ENCODE data around the gene BRD3OS.

The BRD3OS gene

DNA sequence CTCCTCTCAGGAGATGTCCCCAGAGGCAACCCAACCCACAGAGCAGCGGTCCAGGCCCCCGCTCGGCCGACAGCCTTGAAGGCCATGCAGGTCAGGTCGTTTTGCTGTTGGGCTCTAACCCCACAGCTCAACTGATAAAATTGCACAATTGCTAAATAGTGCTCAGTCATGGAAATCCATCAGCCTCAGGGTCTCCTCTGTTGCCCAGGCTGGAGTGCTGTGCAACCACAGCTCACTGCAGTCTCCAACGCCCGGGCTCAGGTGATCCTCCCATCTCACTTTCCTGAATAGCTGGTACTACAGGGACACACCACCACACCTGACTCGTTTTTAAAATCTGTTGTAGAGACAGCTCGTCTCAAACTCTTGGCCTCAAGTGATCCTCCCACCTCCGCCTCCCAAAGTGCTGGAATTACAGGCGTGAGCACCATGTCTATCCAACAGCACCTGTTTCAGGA lies 18.3 kb downstream of the BRD3OS start:
- no peak for DNase-seq (ENCODE audit: extremely low read depth, insufficient read length)
- TF ChIP-seq, protein P1, sequence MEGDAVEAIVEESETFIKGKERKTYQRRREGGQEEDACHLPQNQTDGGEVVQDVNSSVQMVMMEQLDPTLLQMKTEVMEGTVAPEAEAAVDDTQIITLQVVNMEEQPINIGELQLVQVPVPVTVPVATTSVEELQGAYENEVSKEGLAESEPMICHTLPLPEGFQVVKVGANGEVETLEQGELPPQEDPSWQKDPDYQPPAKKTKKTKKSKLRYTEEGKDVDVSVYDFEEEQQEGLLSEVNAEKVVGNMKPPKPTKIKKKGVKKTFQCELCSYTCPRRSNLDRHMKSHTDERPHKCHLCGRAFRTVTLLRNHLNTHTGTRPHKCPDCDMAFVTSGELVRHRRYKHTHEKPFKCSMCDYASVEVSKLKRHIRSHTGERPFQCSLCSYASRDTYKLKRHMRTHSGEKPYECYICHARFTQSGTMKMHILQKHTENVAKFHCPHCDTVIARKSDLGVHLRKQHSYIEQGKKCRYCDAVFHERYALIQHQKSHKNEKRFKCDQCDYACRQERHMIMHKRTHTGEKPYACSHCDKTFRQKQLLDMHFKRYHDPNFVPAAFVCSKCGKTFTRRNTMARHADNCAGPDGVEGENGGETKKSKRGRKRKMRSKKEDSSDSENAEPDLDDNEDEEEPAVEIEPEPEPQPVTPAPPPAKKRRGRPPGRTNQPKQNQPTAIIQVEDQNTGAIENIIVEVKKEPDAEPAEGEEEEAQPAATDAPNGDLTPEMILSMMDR (IDR thresholded peaks at IDR 0.05; ENCODE audit: insufficient read depth, low read length, poor library complexity, severe bottlenecking) = no peak
- Histone ChIP-seq H3K27me3 (replicated peaks; ENCODE audit: control insufficient read depth, insufficient read depth, low read length) (no peaks in the 10 kb centered on the region), H3K36me3 (ENCODE audit: control insufficient read depth, insufficient read depth, low read length) (peaks cover 14% of the 10 kb centered on the region), H3K4me3 (replicated peaks; ENCODE audit: low read depth, low read length) (no peak overlapping the region)

DNA sequence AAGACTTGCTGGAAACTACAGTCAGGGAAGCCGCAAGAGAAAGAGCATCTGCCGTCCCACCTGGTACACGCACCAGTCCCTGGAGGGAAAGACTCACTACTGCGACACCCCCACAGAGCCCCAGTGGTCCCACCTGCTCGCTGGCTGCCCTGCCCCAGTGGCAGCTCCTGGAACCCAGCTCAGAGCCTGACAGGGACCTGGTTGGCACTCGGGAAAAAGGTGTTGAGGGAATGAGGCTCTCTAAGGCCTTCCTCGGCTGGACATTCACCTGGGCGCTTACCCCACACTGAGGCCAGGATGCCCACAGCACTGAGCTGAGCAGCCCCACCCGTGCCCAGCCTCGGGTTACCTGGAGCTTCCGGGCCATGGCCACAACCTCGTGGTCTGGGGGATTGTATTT lies 19.7 kb downstream of the BRD3OS start:
- Histone ChIP-seq H3K4me3 (replicated peaks; ENCODE audit: low read depth, low read length) (no peak overlapping the region), H3K36me3 (ENCODE audit: control insufficient read depth, insufficient read depth, low read length) (peaks cover 16% of the 10 kb centered on the region), H3K27me3 (replicated peaks; ENCODE audit: control insufficient read depth, insufficient read depth, low read length) (no peaks in the 10 kb centered on the region)
- no peak for DNase-seq (ENCODE audit: extremely low read depth, insufficient read length)
- TF ChIP-seq, protein P1 (IDR thresholded peaks at IDR 0.05; ENCODE audit: insufficient read depth, low read length, poor library complexity, severe bottlenecking) = no peak

- H3K36me3 ChIP-seq (ENCODE audit: control insufficient read depth, insufficient read depth, low read length) = peaks cover 17% of the 10 kb centered on the region
- TF ChIP-seq, protein P1 (IDR thresholded peaks at IDR 0.05; ENCODE audit: insufficient read depth, low read length, poor library complexity, severe bottlenecking) = no peak
These were observed 20.7 kb downstream of the BRD3OS start for GRCh38 chr9:134045841-134046544.

GRCh38 chr9:134046894-134047681 lies 21.8 kb downstream of the BRD3OS start:
- H3K27me3 ChIP-seq (replicated peaks; ENCODE audit: control insufficient read depth, insufficient read depth, low read length) = no peaks in the 10 kb centered on the region
- H3K4me3 ChIP-seq (replicated peaks; ENCODE audit: low read depth, low read length) = no peak overlapping the region
- H3K36me3 ChIP-seq (ENCODE audit: control insufficient read depth, insufficient read depth, low read length) = peaks cover 15% of the 10 kb centered on the region
- no peak for DNase-seq (ENCODE audit: extremely low read depth, insufficient read length)
- TF ChIP-seq, protein P1 (IDR thresholded peaks at IDR 0.05; ENCODE audit: insufficient read depth, low read length, poor library complexity, severe bottlenecking) = no peak

More at GRCh38 chr9:134045841-134046544, 20.7 kb downstream of the BRD3OS start:
- no peak for DNase-seq (ENCODE audit: extremely low read depth, insufficient read length)
- no peaks in the 10 kb centered on the region for H3K27me3 ChIP-seq (replicated peaks; ENCODE audit: control insufficient read depth, insufficient read depth, low read length)
- no peak overlapping the region for H3K4me3 ChIP-seq (replicated peaks; ENCODE audit: low read depth, low read length)

DNA sequence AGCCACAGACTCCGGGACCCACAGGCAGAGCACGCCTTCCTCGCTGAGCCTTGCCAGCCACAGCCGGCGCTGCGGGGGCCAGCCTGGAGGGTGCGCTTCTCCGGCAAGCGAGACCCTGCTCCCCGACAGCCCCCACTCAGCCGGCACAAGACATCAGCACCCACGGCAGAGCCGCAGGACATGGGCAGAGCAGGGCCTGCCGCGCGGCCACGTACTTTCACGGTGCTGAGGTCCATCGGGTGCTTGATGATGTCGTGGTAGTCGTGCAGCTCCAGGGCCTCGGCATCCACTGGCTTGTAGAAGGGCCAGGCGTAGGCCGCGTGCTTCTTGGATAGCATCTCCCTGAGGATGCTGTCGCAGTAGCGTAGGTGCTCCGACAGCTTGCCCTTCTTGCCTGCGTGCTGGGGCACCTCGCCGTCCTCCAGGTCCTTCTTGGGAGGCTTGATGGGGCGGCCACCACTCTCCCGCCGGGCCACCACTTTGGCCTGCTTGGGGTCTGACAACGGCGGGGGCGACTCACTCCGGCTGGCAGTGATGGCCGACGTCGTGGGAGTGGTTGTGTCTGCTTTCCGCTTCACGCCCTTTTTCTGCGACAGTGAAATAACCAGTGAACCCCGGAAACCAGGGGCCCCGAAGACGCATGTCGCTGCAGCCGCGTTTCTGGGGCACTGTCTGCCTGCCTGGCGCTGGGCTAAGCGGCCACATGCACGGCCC lies 22.7 kb downstream of the BRD3OS start:
- DNase-seq (ENCODE audit: extremely low read depth, insufficient read length) = no peak
- no peak overlapping the region for H3K4me3 ChIP-seq (replicated peaks; ENCODE audit: low read depth, low read length)
- TF ChIP-seq, protein P1 (IDR thresholded peaks at IDR 0.05; ENCODE audit: insufficient read depth, low read length, poor library complexity, severe bottlenecking) = no peak
- H3K27me3 ChIP-seq (replicated peaks; ENCODE audit: control insufficient read depth, insufficient read depth, low read length) = no peaks in the 10 kb centered on the region
- H3K36me3 ChIP-seq (ENCODE audit: control insufficient read depth, insufficient read depth, low read length) = peaks cover 21% of the 10 kb centered on the region

All from GM06990 (cell line).